Retinal pigment epithelial cell (primary cell): ENCODE measurements around the gene WSCD1.

Experiments
- DNase-seq: peaks from one replicate; pipeline ENCODE4 v3.0.0-alpha.2; 2010; ENCODE audit warnings: low read depth
- H3K4me3 ChIP-seq: 2 replicates; pipeline ENCODE4 v1.5.1; 2011; ENCODE audit warnings: mild to moderate bottlenecking, low read length, control low read depth, moderate library complexity
- TF ChIP-seq, protein P1 (sequence below): conservative IDR thresholded peaks from 2 replicates; pipeline ENCODE4 v1.5.1; 2011; ENCODE audit warnings: low read depth, low read length, control low read depth, inconsistent platforms

WSCD1 gene

DNA sequence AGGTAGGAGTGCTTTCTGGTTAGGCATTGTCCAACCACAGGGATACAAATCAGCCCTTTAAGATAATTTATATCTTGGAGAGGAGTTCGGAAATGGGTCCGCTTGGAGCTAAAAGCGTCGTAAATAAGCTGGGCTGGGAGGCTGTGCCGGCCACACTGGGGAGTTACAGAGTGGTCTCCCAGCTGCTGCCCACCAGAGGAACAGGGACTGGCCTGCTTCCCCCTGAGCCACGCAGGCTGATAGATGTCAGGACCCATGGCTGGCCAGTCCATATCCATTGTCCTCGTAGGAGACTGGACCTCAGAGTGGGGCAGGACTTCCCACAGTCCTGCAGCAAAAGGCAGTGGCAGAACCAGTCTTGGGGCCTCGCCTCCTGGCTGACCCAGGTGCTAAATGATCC lies 12.6 kb upstream of the WSCD1 start:
- TF ChIP-seq, protein P1, sequence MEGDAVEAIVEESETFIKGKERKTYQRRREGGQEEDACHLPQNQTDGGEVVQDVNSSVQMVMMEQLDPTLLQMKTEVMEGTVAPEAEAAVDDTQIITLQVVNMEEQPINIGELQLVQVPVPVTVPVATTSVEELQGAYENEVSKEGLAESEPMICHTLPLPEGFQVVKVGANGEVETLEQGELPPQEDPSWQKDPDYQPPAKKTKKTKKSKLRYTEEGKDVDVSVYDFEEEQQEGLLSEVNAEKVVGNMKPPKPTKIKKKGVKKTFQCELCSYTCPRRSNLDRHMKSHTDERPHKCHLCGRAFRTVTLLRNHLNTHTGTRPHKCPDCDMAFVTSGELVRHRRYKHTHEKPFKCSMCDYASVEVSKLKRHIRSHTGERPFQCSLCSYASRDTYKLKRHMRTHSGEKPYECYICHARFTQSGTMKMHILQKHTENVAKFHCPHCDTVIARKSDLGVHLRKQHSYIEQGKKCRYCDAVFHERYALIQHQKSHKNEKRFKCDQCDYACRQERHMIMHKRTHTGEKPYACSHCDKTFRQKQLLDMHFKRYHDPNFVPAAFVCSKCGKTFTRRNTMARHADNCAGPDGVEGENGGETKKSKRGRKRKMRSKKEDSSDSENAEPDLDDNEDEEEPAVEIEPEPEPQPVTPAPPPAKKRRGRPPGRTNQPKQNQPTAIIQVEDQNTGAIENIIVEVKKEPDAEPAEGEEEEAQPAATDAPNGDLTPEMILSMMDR = no peak
- DNase-seq = no peak
- no peak overlapping the region for H3K4me3 ChIP-seq

DNA sequence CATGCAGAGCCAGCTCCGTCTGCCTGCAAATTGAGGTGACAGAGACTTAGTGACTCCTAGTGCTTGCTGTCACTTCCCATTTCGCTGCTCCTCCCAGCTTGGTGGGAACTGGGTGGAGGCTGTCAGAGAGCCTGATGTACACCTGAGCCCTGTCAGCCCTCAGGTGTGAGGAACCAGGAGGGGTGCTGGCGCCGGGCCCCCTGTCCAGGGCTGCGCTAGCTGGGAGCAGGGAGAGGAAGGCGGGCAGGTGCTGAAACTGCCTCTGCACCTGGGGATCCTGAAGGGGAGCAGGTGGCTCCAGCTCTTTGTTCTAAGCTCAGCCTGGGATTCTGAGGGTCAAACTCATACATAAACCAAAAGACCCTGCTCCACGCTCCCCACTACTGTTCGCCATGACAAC lies 10.8 kb upstream of the WSCD1 start:
- TF ChIP-seq, protein P1 = no peak
- DNase-seq = no peak
- H3K4me3 ChIP-seq = no peak overlapping the region

DNA sequence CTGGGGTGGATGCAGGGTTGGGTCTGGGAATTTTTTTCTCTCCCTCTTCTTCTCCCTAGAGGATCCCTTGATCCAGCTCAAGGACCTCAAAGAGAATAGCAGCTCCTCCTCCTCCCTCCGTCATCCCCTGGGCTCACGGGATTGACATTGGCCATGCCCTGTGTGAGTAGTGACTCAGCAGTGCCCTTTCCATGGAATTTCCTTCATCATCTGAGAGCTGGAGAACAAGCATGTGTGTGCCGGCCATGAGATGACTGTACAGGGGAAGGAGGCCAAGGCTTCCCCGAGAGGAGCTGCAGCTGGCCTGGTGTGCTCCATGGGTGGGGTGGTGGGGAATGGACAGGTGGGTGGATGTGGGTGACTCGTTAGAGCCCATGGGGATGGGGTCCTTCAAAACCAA lies 8.9 kb upstream of the WSCD1 start:
- TF ChIP-seq, protein P1 = no peak
- H3K4me3 ChIP-seq = no peak overlapping the region
- DNase-seq = peak; percentile 71

DNA sequence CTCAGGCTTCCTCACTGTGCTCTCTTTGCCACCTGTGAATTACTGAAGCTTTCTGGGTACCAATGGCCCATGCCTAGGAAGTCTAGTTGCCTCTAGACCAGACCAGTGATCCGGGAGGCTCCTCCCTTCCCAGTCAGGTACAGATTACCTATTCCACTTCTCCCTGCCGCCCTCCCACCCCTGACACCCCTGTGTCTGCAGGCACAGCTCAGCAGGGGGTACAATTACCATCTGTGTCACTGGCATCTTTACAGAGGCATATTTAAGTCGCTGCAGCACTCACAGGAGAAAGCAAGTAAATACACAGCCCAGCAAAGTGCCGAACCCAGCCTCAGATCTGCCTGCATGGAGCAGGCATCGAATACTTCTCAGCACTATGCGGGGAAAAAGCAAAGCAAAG lies 5.3 kb upstream of the WSCD1 start:
- TF ChIP-seq, protein P1 = no peak
- no peak for DNase-seq

DNA sequence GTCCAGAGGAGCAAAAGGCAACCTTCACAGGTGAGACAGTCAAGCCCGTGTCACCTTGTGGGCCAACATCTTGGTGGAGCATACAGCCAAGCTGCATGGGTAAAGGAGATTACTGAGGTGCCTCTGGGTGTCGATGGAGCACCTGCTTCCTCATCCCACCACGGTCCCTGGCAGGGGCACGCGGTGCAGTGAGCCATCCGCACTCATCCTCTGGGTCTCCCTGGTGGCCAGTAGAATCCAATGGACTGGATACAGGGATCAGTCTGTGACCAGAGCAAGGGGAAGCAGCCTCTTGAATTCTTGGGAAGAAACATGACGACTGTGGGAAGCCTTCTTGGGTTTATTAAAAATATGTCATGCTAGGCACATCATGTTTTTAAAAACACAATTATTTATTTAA lies 4.8 kb upstream of the WSCD1 start:
- DNase-seq = no peak
- TF ChIP-seq, protein P1 = no peak
- H3K4me3 ChIP-seq = no peak overlapping the region

More for the DNA sequence above, 5.3 kb upstream of the WSCD1 start:
- no peak overlapping the region for H3K4me3 ChIP-seq

DNA sequence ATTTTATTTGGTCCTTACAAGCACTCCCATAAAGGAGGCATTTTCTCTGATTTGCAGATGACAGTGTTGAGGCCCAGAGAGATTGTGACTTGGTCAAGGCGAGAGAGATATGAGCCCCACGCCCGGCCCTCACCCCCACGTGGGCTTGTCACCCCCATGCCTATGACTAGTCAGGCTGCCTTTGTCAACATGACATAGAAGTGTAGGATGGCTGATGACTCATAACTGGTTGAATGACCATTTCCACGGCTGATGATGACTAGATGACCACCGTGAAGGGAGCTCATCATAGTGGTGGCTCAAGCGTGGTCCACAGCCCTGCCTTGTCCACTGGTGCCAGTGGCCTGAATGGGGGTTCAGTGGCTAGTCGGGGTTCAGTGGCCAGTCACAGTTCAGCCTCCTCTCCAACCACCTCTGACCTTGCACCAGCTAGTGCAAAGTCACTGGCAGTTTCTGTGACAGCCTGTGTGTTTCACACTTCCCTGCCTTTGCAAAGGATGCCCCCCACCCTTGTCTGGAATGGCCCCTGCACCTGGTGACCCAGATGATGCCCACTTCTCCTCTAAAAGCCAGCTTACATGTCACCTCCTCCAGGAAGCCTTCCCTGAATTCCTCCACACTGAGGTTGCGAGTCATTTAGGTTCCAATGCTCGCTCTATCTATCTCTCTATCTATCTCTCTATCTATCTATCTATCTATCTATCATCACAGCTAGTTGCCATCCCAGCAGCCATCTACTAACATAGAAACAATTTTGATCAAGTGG lies 3.8 kb upstream of the WSCD1 start:
- no peak for DNase-seq
- no peak overlapping the region for H3K4me3 ChIP-seq
- TF ChIP-seq, protein P1 = no peak

DNA sequence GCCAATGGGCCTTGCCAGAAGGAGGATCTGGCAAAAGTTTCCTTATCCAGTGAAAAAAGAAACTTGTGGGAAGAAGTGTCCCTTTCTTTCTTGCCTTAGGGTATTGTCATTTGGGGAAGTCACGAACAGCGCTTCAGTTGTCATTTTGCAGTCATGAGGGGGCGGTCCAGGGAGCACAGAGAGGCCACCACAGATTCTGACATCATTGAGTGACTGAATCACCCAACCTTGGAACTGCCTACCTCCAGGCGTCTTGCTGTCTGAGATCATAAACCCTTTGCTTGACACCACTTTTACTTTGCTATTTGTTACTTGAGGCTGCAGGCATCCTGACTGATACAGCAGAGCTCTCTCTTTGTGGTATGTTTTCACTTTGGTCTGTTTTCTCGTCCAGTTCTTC lies 3.1 kb upstream of the WSCD1 start:
- TF ChIP-seq, protein P1 = no peak
- H3K4me3 ChIP-seq = no peak overlapping the region
- no peak for DNase-seq
